GM10248 (cell line): ENCODE results near the gene MYMK.

ENCODE experiments used
- CTCF ChIA-PET: fragments of 300-600 bp; sonication (Branson Sonifier 250); formaldehyde crosslinking; extraction: SDS; loops from one replicate; lab custom pipeline; 2021; ENCODE audit warnings: antibody characterized with exemption; lab: Yijun Ruan, JAX
- POLR2A ChIA-PET: fragments of 350-650 bp; sonication (Branson Sonifier 250); formaldehyde crosslinking; extraction: SDS; loops from one replicate; lab custom pipeline; 2020; ENCODE audit warnings: antibody characterized with exemption; lab: Yijun Ruan, JAX
- DNase-seq: peaks from one replicate; pipeline ENCODE4 v3.0.0; 2012; ENCODE audit errors: extremely low spot score
- CTCF ChIP-seq: IDR thresholded peaks from 2 replicates; pipeline ENCODE4 v1.5.1; 2012; ENCODE audit warnings: mild to moderate bottlenecking, low read depth; ENCODE audit errors: extremely low read depth, missing control alignments, control extremely low read depth

MYMK gene

DNA sequence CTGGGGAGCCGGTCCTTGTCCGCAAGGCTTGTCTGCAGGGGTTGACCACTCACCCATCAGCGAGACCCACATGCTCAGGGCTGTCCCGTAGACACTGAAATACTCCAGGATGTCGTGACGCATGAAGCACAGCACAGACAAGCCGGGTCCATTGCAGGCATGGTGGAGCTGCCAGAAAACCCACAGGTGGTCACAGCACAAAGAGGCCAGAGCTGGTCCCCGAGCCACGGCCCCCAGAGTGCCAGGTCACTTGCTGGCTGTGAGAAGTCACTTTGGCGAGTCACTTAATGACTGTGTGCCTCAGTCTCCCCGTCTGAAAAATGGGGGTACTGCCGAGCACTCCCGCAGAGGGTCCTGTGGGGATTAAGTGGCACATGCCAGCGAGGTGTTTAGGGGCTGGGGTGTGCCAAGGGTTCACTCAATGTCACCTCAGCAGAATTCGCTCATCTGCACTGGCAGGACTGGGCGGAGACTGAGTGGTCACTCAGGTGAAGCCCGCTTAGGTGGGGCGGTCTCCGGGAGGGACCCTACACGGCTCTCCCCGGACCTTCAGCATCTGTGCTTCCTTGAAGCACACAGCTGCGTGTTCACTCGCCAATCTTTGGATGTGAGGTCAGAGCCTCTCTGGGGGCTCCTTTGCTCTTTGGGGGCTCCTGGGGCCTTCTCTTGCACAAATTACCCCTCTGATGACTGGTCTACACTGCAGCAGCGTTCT is 4.5 kb downstream of the MYMK start:
- POLR2A ChIA-PET, result no interaction called here
- no peak for TF ChIP-seq CTCF
- DNase-seq, result no peak
- CTCF ChIA-PET, result no interaction called here

- TF ChIP-seq CTCF, result no peak
- ChIA-PET CTCF (no interaction called here), POLR2A (no interaction called here)
- no peak for DNase-seq
These were observed 5.1 kb downstream of the MYMK start for GRCh38 chr9:133519693-133520092.

DNA sequence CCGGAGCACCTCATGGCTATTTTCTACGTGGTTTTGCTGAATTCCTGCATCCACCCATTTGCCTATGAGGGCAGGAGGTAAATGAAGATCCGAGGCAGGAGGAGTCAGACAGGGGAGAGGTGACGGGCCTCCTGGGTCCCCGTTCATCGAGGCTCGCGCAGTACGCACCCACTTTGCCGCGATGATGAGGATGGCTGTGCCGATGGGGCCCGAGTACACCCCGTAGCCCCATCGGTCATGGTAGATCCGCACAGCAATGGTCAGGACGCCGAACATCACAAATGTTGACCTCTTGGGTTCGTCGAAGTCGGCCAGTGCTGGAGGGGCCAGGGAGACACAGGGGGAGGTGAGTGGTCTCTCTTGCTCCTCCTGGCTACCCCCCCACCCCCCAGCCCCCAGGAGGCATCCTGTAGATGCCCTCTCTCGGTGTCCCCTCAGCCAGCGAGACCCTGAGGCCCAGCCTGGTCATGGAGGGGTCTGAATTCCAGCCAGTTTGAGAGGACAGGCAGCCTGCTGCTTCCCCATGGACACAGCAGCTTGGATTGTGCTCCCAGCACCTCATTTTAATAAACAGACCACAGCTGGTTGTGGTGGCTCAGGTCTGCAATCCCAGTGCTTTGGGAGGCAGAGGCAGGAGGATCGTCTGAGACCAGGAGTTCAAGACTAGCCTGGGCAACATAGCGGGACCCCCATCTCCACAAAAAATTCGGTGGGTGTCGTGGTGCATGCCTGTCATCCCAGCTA is 5.9 kb downstream of the MYMK start:
- TF ChIP-seq CTCF, result no peak
- DNase-seq, result no peak
- ChIA-PET POLR2A (no interaction called here), CTCF (no interaction called here)

DNA sequence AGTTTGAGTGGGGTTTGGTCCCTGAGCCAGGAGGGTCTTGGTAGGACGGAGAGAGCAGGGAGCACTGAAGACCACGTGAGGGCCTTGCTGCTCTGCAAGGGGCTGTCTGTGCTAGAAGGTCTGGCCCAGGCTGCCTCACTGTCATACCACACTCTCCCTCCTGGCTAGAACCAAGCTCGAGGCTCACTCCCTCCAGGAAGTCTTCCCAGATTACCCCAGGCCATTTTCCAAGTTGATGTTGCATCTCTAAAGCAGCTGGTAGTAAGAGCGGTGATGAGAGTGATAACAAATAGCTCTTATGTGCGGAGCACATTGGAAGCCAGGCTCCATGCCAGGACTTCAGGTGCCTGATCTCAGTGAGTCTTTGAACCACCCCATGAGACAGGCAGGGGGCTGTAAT is 6.6 kb downstream of the MYMK start:
- DNase-seq, result no peak
- ChIA-PET POLR2A (no interaction called here), CTCF (interaction anchor here (1.0 kb wide), 1 partner anchor 225 kb away, joined by 3 read pairs; no protein-coding TSS in a partner anchor)
- TF ChIP-seq CTCF, result no peak

- TF ChIP-seq CTCF, result no peak
- CTCF ChIA-PET, result interaction anchor here (1.0 kb wide), 1 partner anchor 225 kb away, joined by 3 read pairs; no protein-coding TSS in a partner anchor
- POLR2A ChIA-PET, result no interaction called here
- DNase-seq, result no peak
These were observed 7.0 kb downstream of the MYMK start for GRCh38 chr9:133517711-133518110.

GRCh38 chr9:133516961-133517350 is 7.8 kb downstream of the MYMK start:
- TF ChIP-seq CTCF, result no peak
- ChIA-PET CTCF (no interaction called here), POLR2A (no interaction called here)
- no peak for DNase-seq
